WTC11 (cell line): ENCODE measurements around the gene BRICD5.
"Not testable (repeated sequence)": the region's sequence is repeated elsewhere in the genome, so short reads cannot be mapped to it uniquely, and the experiment has no call there.

Experiments
- CBFB ChIP-seq: sonication (generic); formaldehyde crosslinking; IDR thresholded peaks from 2 replicates; pipeline ENCODE4 v1.8.1; 2022; ENCODE audit warnings: mild to moderate bottlenecking, low read depth, missing genetic modification reagents
- NFE2L1 ChIP-seq: sonication (generic); formaldehyde crosslinking; IDR thresholded peaks from 2 replicates; pipeline ENCODE4 v1.8.1; 2023; ENCODE audit warnings: missing genetic modification reagents
- NR1H2 ChIP-seq: sonication (generic); formaldehyde crosslinking; IDR thresholded peaks from 2 replicates; pipeline ENCODE4 v1.9.0; 2021; ENCODE audit warnings: mild to moderate bottlenecking, moderate library complexity, missing genetic modification reagents
- NR2C2 ChIP-seq: sonication (generic); formaldehyde crosslinking; IDR thresholded peaks from 2 replicates; pipeline ENCODE4 v1.8.0; 2022; ENCODE audit warnings: mild to moderate bottlenecking, missing genetic modification reagents
- ZNF121 ChIP-seq: sonication (generic); formaldehyde crosslinking; IDR thresholded peaks from 2 replicates; pipeline ENCODE4 v1.8.0; 2023; ENCODE audit warnings: missing genetic modification reagents
- ZNF263 ChIP-seq: sonication (generic); formaldehyde crosslinking; IDR thresholded peaks from 2 replicates; pipeline ENCODE4 v1.8.1; 2022; ENCODE audit warnings: low read depth, mild to moderate bottlenecking, moderate library complexity, missing genetic modification reagents
- TF ChIP-seq, protein P1 (sequence below): sonication (generic); formaldehyde crosslinking; IDR thresholded peaks from 2 replicates; pipeline ENCODE4 v1.8.1; 2022; ENCODE audit warnings: mild to moderate bottlenecking, moderate library complexity, missing genetic modification reagents
- TF ChIP-seq, protein P2 (sequence below): sonication (generic); formaldehyde crosslinking; IDR thresholded peaks from 2 replicates; pipeline ENCODE4 v1.8.1; 2023; ENCODE audit warnings: mild to moderate bottlenecking, missing genetic modification reagents, borderline replicate concordance
- TF ChIP-seq, protein P3 (sequence below): fragments of 200-600 bp; IDR thresholded peaks from 2 replicates; pipeline ENCODE4 v1.8.0; 2022; ENCODE audit warnings: antibody characterized with exemption
- TF ChIP-seq, protein P4 (sequence below): sonication (generic); formaldehyde crosslinking; IDR thresholded peaks from 2 replicates; pipeline ENCODE4 v1.8.0; 2022; ENCODE audit warnings: mild to moderate bottlenecking, missing genetic modification reagents
- TF ChIP-seq, protein P5 (sequence below): sonication (generic); formaldehyde crosslinking; IDR thresholded peaks from 2 replicates; pipeline ENCODE4 v1.8.0; 2022; ENCODE audit warnings: mild to moderate bottlenecking, missing genetic modification reagents
- TF ChIP-seq, protein P6 (sequence below): sonication (generic); formaldehyde crosslinking; IDR thresholded peaks from 2 replicates; pipeline ENCODE4 v1.8.1; 2022; ENCODE audit warnings: mild to moderate bottlenecking, missing genetic modification reagents, moderate library complexity, borderline replicate concordance
- TF ChIP-seq, protein P7 (sequence below): sonication (generic); formaldehyde crosslinking; IDR thresholded peaks from 2 replicates; pipeline ENCODE4 v1.8.0; 2023; ENCODE audit warnings: missing genetic modification reagents

DNA sequence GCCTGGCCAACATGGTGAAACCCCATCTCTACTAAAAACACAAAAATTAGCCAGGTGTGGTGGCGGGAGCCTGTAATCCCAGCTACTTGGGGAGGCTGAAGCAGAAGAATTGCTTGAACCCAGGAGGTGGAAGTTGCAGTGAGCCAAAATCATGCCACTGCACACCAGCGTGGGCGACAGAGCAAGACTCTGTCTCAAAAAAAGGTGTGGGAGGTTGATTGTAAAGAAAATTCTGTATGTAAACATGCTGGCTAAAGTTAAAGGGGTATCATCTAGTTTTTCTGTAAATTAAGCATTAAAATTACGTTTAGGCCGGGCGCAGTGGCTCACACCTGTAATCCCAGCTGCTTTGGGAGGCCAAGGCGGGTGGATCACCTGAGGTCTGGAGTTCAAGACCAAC, 47.9 kb upstream of the BRICD5 start:
- TF ChIP-seq, protein P1, sequence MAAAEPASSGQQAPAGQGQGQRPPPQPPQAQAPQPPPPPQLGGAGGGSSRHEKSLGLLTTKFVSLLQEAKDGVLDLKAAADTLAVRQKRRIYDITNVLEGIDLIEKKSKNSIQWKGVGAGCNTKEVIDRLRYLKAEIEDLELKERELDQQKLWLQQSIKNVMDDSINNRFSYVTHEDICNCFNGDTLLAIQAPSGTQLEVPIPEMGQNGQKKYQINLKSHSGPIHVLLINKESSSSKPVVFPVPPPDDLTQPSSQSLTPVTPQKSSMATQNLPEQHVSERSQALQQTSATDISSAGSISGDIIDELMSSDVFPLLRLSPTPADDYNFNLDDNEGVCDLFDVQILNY (CRISPR knock-in tag), result not testable (repeated sequence)
- TF ChIP-seq, protein P2, sequence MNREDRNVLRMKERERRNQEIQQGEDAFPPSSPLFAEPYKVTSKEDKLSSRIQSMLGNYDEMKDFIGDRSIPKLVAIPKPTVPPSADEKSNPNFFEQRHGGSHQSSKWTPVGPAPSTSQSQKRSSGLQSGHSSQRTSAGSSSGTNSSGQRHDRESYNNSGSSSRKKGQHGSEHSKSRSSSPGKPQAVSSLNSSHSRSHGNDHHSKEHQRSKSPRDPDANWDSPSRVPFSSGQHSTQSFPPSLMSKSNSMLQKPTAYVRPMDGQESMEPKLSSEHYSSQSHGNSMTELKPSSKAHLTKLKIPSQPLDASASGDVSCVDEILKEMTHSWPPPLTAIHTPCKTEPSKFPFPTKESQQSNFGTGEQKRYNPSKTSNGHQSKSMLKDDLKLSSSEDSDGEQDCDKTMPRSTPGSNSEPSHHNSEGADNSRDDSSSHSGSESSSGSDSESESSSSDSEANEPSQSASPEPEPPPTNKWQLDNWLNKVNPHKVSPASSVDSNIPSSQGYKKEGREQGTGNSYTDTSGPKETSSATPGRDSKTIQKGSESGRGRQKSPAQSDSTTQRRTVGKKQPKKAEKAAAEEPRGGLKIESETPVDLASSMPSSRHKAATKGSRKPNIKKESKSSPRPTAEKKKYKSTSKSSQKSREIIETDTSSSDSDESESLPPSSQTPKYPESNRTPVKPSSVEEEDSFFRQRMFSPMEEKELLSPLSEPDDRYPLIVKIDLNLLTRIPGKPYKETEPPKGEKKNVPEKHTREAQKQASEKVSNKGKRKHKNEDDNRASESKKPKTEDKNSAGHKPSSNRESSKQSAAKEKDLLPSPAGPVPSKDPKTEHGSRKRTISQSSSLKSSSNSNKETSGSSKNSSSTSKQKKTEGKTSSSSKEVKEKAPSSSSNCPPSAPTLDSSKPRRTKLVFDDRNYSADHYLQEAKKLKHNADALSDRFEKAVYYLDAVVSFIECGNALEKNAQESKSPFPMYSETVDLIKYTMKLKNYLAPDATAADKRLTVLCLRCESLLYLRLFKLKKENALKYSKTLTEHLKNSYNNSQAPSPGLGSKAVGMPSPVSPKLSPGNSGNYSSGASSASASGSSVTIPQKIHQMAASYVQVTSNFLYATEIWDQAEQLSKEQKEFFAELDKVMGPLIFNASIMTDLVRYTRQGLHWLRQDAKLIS, result not testable (repeated sequence)
- TF ChIP-seq NFE2L1; CBFB (CRISPR knock-in tag); NR1H2; ZNF121 (CRISPR knock-in tag); ZNF263 (CRISPR knock-in tag); NR2C2: not testable (repeated sequence)
- TF ChIP-seq, protein P3, sequence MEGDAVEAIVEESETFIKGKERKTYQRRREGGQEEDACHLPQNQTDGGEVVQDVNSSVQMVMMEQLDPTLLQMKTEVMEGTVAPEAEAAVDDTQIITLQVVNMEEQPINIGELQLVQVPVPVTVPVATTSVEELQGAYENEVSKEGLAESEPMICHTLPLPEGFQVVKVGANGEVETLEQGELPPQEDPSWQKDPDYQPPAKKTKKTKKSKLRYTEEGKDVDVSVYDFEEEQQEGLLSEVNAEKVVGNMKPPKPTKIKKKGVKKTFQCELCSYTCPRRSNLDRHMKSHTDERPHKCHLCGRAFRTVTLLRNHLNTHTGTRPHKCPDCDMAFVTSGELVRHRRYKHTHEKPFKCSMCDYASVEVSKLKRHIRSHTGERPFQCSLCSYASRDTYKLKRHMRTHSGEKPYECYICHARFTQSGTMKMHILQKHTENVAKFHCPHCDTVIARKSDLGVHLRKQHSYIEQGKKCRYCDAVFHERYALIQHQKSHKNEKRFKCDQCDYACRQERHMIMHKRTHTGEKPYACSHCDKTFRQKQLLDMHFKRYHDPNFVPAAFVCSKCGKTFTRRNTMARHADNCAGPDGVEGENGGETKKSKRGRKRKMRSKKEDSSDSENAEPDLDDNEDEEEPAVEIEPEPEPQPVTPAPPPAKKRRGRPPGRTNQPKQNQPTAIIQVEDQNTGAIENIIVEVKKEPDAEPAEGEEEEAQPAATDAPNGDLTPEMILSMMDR, result not testable (repeated sequence)
- TF ChIP-seq, protein P4, sequence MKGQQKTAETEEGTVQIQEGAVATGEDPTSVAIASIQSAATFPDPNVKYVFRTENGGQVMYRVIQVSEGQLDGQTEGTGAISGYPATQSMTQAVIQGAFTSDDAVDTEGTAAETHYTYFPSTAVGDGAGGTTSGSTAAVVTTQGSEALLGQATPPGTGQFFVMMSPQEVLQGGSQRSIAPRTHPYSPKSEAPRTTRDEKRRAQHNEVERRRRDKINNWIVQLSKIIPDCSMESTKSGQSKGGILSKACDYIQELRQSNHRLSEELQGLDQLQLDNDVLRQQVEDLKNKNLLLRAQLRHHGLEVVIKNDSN (CRISPR knock-in tag), result not testable (repeated sequence)
- TF ChIP-seq, protein P5, sequence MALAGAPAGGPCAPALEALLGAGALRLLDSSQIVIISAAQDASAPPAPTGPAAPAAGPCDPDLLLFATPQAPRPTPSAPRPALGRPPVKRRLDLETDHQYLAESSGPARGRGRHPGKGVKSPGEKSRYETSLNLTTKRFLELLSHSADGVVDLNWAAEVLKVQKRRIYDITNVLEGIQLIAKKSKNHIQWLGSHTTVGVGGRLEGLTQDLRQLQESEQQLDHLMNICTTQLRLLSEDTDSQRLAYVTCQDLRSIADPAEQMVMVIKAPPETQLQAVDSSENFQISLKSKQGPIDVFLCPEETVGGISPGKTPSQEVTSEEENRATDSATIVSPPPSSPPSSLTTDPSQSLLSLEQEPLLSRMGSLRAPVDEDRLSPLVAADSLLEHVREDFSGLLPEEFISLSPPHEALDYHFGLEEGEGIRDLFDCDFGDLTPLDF (CRISPR knock-in tag), result not testable (repeated sequence)
- TF ChIP-seq, protein P6, sequence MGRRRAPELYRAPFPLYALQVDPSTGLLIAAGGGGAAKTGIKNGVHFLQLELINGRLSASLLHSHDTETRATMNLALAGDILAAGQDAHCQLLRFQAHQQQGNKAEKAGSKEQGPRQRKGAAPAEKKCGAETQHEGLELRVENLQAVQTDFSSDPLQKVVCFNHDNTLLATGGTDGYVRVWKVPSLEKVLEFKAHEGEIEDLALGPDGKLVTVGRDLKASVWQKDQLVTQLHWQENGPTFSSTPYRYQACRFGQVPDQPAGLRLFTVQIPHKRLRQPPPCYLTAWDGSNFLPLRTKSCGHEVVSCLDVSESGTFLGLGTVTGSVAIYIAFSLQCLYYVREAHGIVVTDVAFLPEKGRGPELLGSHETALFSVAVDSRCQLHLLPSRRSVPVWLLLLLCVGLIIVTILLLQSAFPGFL, result not testable (repeated sequence)
- TF ChIP-seq, protein P7, sequence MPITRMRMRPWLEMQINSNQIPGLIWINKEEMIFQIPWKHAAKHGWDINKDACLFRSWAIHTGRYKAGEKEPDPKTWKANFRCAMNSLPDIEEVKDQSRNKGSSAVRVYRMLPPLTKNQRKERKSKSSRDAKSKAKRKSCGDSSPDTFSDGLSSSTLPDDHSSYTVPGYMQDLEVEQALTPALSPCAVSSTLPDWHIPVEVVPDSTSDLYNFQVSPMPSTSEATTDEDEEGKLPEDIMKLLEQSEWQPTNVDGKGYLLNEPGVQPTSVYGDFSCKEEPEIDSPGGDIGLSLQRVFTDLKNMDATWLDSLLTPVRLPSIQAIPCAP (CRISPR knock-in tag), result not testable (repeated sequence)
